Spleen (tissue), 7 donors: Measurements from ENCODE around the gene RHOT2.

Experiments
- CTCF ChIP-seq, 11 experiments: fragments of 200-600 bp in 7 of 11; fragments of 450-650 bp in 4 of 11; sonication (generic) in 4 of 11; IDR thresholded peaks in 8 of 11; conservative IDR thresholded peaks in 3 of 11; 1 replicate in 7 of 11; 2 replicates in 4 of 11; pipeline versions ENCODE4 v1.4.0 to v1.8.0; 2016 to 2021; ENCODE audit warnings: antibody characterized with exemption in 11 of 11, inconsistent platforms in 4 of 11, mild to moderate bottlenecking in 1 of 11
- POLR2AphosphoS5 ChIP-seq, 3 donors: sonication (generic); formaldehyde crosslinking; IDR thresholded peaks; one replicate each; pipeline ENCODE4 v1.5.1; 2017; ENCODE audit warnings: antibody characterized with exemption in 3 of 3
- donor health status: DM: no; HTN: no; CAD: no; lungs with moderate emphysema.
- donor health status: DM: no; HTN: no; CAD: no.
- donor health status: DM: no; HTN: no; CAD: no.

- TF ChIP-seq POLR2AphosphoS5 (IDR thresholded peaks at IDR 0.05) (no peak), CTCF (IDR thresholded peaks at IDR 0.05 in 8 of 11, conservative IDR thresholded peaks at IDR 0.05 in 3 of 11) (no peak)
These were observed 46.3 kb upstream of the RHOT2 start for GRCh38 chr16:621526-622105.
